Body of pancreas (tissue), 4 donors: ENCODE measurements around the gene NDUFB8. TPM values are rescaled to one million over a fixed set of nuclear protein-coding genes. Genes with fewer than 3 reads are reported as not detected.
A peak's percentile ranks its signal among the peaks of the same experiment; 100 is the strongest.

Experiments
- ATAC-seq: fragments of 150-250 bp; one replicate; pipeline ENCODE4 v1.9.1; 2016
- DNase-seq, 4 donors: peaks; one replicate each; pipeline ENCODE4 v3.0.0-alpha.2; 2019
- H3K27ac ChIP-seq, 4 donors: fragments of 200-600 bp; sonication (generic); 1 replicate in 3 of 4; 2 replicates in 1 of 4; pipeline versions ENCODE4 v1.5.1 to v1.6.1; 2016 to 2019; ENCODE audit warnings: mild to moderate bottlenecking in 1 of 4, mixed read lengths in 1 of 4, moderate library complexity in 1 of 4
- H3K27me3 ChIP-seq, 2 donors: fragments of 200-600 bp; sonication (generic); one replicate each; pipeline ENCODE4 v1.6.0; 2016; ENCODE audit warnings: mild to moderate bottlenecking in 1 of 2
- H3K36me3 ChIP-seq, 2 donors: fragments of 200-600 bp; sonication (generic); replicated peaks in 1 of 2; 2 replicates each; pipeline ENCODE4 v1.5.1; 2016; ENCODE audit warnings: low read depth in 2 of 2; ENCODE audit not compliant: insufficient read depth in 1 of 2
- H3K4me1 ChIP-seq: fragments of 200-600 bp; sonication (generic); one replicate; pipeline ENCODE4 v1.6.0; 2016
- H3K4me3 ChIP-seq, 2 donors: fragments of 200-600 bp; sonication (generic); 1 replicate in 1 of 2; 2 replicates in 1 of 2; pipeline ENCODE4 v1.5.1; 2016 to 2019
- H3K9me3 ChIP-seq, 3 donors: fragments of 200-600 bp; sonication (generic); 1 replicate in 2 of 3; 2 replicates in 1 of 3; pipeline ENCODE4 v1.5.1; 2016
- CTCF ChIP-seq, 7 experiments: fragments of 450-650 bp in 4 of 7; fragments of 200-600 bp in 3 of 7; sonication (generic) in 3 of 7; IDR thresholded peaks; one replicate each; pipeline ENCODE4 v1.5.1; 2016 to 2019; ENCODE audit warnings: antibody characterized with exemption in 7 of 7
- POLR2A ChIP-seq, 3 donors: fragments of 450-650 bp; IDR thresholded peaks; one replicate each; pipeline ENCODE4 v1.6.1; 2016; ENCODE audit warnings: antibody characterized with exemption in 3 of 3, mild to moderate bottlenecking in 2 of 3
- WGBS, 2 donors: methylation state at CpG; one replicate each; pipeline ENCODE4 v1.1.5; 2017; 5-methylcytosine and 5-hydroxymethylcytosine counted together
- intact Hi-C: fragments of 100-400 bp; cut with DNase I; formaldehyde crosslinking; loops from one replicate; pipeline ENCODE4 v1.15.1; 2023
- total RNA-seq, 2 donors: library from RNA; depleted of rRNA; stranded (reverse); fragments of >200 nt; gene quantifications; one replicate each; pipeline ENCODE4 v1.1.0, GENCODE V29; 2016

The NDUFB8 gene
- total RNA-seq, 2 donors from 2014 or later: 77.8 to 84.1 TPM

- Histone ChIP-seq H3K4me3 (no peak overlapping the region), H3K27ac (no peak overlapping the region), H3K27me3 (no peaks in the 10 kb centered on the region), H3K9me3 (no peaks in the 10 kb centered on the region), H3K4me1 (peaks cover 10% of the 10 kb centered on the region), H3K36me3 (peaks cover 9 to 20% of the 10 kb centered on the region in 2 donors)
- WGBS, 2 donors: 79 to 84% methylated on average over 4 of the region's 4 CpGs
- intact Hi-C loops: no loop called here
- ATAC-seq (no peak), DNase-seq (no peak)
- TF ChIP-seq POLR2A (IDR thresholded peaks at IDR 0.05) (no peak), CTCF (IDR thresholded peaks at IDR 0.05) (no peak)
Measured at GRCh38 chr10:100551196-100551595, 21.5 kb upstream of the NDUFB8 start.

GRCh38 chr10:100544950-100545349, 15.3 kb upstream of the NDUFB8 start:
- Histone ChIP-seq H3K27ac (no peak overlapping the region), H3K9me3 (no peaks in the 10 kb centered on the region), H3K27me3 (no peaks in the 10 kb centered on the region), H3K36me3 (peaks cover 9 to 29% of the 10 kb centered on the region in 2 donors), H3K4me3 (no peak overlapping the region), H3K4me1 (no peaks in the 10 kb centered on the region)
- ATAC-seq (no peak), DNase-seq (no peak)
- intact Hi-C loops: no loop called here
- TF ChIP-seq POLR2A (IDR thresholded peaks at IDR 0.05) (no peak), CTCF (IDR thresholded peaks at IDR 0.05) (no peak)
- 89 to 94% methylated on average over 5 of the region's 5 CpGs for WGBS, 2 donors

GRCh38 chr10:100537475-100537874, 7.8 kb upstream of the NDUFB8 start:
- Histone ChIP-seq H3K9me3 (no peaks in the 10 kb centered on the region), H3K27me3 (no peaks in the 10 kb centered on the region), H3K4me3 (no peak overlapping the region), H3K4me1 (peaks cover 32% of the 10 kb centered on the region), H3K36me3 (peaks cover 0 to 7% of the 10 kb centered on the region in 2 donors), H3K27ac (no peak overlapping the region)
- DNase-seq (no peak), ATAC-seq (no peak)
- WGBS, 2 donors: 78 to 90% methylated on average over 4 of the region's 4 CpGs
- intact Hi-C loops: no loop called here
- TF ChIP-seq POLR2A (IDR thresholded peaks at IDR 0.05): no peak
- no peak for TF ChIP-seq CTCF (IDR thresholded peaks at IDR 0.05)

- peak; percentile 100 for ATAC-seq
- WGBS, 2 donors: 0 to 1% methylated on average over 35 of the region's 35 CpGs
- no peaks in the 10 kb centered on the region for H3K9me3 ChIP-seq
- H3K4me3 ChIP-seq: peak within 1 kb of the TSS; percentile 46 to 80
- intact Hi-C loops: no loop called here
- peak; percentile 78 to 99 (median 92) for TF ChIP-seq CTCF (IDR thresholded peaks at IDR 0.05)
- TF ChIP-seq POLR2A (IDR thresholded peaks at IDR 0.05): peak; percentile 29 to 88 (median 82)
- H3K36me3 ChIP-seq: peaks cover 0 to 3% of the 10 kb centered on the region in 2 donors
- H3K27me3 ChIP-seq: no peaks in the 10 kb centered on the region
- H3K4me1 ChIP-seq: peaks cover 32% of the 10 kb centered on the region
- peak; percentile 90 to 94 (median 91) for DNase-seq
- peak within 1 kb of the TSS in 3 of 4 donors; percentile 22 to 51 (median 37) for H3K27ac ChIP-seq
Measured at GRCh38 chr10:100535715-100536353, 6.2 kb upstream of the NDUFB8 start, which contains the start of gene HIF1AN. Gene HIF1AN, plus strand, starts transcription at chr10:100535943. Its CDS starts 16 bp downstream, at chr10:100535959.

- no peaks in the 10 kb centered on the region for H3K27me3 ChIP-seq
- H3K4me1 ChIP-seq: peaks cover 33% of the 10 kb centered on the region
- DNase-seq: no peak
- no peak overlapping the region for H3K4me3 ChIP-seq
- intact Hi-C loops: no loop called here
- 48% methylated on average over 4 of the region's 4 CpGs for WGBS, 2 donors
- TF ChIP-seq POLR2A (IDR thresholded peaks at IDR 0.05): no peak
- no peak for TF ChIP-seq CTCF (IDR thresholded peaks at IDR 0.05)
- H3K27ac ChIP-seq: peak overlapping the region in 3 of 4 donors; percentile 22 to 51 (median 37)
- H3K9me3 ChIP-seq: no peaks in the 10 kb centered on the region
- ATAC-seq: no peak
- peaks cover 0 to 2% of the 10 kb centered on the region in 2 donors for H3K36me3 ChIP-seq
Measured at GRCh38 chr10:100535338-100535714, 5.7 kb upstream of the NDUFB8 start.
